ENCODE measurements around the gene DCAF15.

The DCAF15 gene

DNA sequence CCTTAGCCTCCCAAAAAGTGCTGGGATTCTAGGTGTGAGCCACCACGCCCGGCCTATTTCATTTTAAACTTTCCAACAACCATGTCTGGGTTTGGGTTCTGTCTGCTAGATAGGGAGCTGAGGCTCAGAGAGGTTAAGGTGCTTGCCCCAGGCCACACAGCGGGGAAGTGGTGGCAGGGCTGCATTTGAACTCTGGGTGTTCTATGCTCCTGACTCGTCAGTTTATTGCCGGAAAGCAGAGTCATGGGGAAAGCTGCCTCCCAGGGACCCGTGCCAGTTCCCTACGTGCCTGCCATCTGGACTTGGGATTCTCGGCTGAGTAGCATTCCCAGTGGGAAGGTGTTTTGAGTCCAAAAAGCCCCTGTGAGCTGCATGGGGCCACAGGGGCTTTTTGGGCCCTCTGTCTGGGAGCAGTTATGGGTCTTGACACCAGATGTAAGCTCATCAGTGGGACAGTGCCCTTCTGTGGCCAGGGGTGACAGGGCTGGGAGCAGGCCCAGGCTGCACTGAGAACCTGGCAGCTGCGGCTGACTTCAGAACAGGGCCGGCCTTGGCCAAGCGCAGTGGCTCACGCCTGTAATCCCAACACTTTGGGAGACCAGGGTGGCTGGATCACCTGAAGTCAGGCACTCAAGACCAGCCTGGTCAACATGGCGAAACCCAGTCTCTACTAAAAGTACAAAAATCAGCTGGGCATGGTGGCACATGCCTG, 42.9 kb downstream of the DCAF15 start:
- DNase-seq (ENCODE audit: low read depth in 2 of 2), result no peak

DNA sequence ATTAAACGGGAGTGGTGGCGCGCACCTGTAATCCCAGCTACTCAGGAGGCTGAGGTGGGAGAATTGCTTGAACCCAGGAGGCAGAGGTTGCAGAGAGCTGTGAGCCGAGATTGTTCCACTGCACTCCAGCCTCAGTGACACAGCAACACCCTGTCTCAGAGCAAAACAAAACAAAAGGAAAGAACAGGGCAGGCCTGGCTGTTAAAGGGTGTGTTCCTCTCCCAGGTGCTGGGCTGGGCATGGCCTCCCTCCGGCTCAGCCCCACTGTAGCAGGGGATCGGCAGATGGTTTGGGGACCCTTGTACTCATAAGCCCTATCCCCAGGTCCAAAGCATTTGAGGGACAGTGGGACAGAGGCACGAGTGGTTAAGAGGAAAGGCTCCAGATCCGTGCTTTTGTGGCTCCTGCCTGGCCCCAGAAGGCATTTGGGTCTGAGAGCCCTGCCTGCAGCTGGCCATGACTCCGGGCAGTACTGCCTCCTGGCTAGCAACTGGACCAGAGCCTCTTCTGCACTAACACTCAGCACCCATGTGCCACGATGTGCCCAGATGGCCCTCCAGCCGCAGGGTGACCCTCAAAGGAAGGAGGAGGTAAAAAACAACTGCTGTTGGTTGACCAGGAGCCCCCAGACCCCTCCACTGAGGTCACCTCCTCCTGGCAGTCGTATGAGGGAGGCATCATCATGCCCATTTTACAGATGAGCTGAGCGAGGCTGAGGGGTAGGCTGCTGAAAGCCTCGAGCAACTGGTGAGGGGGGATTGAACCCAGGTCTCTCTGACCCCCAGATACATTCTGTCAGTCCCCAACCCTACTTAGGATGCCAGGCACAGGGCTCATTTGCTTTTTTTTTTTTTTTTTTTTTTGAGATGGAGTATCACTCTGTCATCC, 43.8 kb downstream of the DCAF15 start:
- DNase-seq (ENCODE audit: low read depth in 2 of 2), result no peak

DNA sequence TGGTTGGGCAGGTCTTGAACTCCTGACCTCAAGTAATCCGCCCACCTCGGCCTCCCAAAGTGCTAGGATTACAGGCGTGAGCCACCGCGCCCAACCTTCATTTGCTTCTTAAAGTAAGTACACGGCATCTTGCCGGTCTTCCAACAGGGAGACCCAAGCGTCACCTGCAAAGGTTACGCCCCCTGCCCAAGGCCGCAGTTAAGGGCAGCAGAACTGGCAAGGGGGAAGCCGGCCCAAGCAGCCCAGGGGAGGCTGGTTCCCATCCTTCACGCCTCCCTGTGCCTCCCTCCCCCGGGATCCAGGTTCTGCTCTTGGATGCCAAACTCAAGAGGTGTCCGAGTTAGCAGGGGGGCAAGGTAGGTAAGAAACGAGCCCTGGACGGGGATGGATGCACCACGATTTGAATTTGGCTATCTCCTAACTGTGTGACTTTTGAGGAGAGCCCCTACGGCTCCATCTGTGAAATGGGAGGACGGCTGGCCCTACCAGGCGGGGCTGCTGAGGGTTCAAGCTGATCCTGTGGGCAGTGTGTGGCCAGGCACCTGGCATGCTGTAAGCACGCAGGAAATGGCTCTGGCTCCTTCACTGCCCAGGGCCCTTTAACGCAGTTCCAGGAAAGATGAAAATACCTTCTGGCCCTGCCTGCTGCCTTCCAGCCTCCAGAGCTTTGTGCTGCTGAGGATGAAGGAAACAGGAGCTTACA, 44.8 kb downstream of the DCAF15 start:
- DNase-seq (ENCODE audit: low read depth in 2 of 2), result no peak

DNA sequence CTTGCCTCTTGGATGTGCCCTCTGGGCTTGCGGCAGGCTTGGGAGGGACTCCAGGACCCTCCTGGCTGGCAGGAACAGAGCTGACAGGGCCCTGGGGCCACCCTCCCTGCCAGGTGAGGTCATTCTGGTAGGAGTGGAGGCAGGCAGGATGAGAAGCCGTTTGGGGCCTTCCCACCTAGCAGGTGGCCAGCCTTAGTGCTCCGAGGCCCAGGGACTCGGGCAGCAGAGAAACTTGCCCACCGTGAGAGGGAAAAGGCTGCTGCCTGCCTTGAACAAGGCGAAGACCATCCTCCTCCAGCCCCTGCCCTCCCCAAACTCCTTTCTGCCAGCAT, 45.3 kb downstream of the DCAF15 start:
- no peak for DNase-seq (ENCODE audit: low read depth in 2 of 2)

DNA sequence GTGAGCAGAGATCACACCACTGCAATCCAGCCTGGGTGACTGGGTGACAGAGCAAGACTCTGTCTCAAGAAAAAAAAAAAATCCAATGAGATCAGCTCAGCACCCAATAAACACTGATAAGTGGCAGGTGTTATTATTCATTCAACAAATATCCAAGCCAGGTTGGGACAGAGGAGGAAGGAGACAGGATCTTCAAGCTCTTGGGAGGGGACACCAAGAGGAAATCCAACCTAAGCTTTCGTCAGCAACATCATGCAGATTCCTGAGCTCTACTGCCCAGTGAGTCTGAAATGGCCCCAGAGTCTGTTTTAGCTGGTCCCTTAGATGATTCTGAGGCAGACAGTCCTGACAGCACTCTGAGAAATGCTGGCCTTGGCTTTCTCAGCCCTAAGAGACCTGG, 46.1 kb downstream of the DCAF15 start:
- no peak for DNase-seq (ENCODE audit: low read depth in 2 of 2)

DNA sequence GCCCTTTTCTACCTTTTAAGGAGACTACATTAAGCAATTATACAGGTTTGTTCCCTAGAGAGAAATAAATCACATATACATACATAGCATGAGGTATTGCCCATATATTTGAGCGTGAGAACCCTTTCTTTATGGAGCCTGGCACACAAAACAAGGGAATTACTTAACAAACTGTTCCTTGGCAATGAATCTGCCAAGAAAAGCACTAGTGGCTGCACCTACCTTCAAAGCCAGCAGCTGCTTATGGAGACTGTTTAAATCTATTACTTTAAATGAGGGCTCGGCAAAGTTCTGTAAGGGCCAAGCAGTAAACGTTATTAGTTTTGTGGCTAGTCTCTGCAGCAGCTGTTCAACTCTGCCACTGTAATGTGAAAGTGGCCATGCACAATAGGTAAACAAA, 46.8 kb downstream of the DCAF15 start:
- DNase-seq (ENCODE audit: low read depth in 2 of 2), result no peak

DNA sequence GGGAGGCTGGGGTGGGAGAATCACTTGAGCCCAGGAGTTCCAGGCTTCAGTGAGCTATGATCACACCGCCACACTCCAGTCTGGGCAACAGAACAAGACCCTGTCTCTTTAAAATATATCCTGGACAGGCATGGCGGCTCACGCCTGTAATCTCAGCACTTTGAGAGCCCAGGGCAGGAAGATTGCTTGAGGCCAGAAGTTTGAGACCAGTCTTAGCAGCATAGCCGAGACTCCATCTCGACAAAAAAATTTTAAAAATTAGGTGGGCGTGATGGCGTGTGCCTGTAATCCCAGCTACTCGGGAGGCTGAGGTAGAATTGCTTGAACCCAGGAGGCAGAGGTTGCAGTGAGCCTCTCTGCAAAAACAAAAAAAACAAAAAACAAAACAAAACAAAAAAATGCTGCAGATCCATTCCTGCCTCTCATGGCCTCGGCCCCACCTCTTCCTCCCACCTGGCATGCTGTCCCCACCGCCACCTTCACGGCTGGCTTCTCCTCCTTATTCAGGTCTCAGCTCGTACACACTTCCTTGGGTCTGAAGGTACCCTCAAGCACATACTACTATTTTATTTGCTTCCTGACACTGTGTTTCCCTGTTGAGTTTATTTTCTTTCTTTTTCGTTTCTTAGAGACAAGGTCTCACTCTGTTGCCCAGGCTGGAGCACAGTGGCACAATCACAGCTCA, 48.5 kb downstream of the DCAF15 start:
- DNase-seq (ENCODE audit: low read depth in 2 of 2), result no peak

DNA sequence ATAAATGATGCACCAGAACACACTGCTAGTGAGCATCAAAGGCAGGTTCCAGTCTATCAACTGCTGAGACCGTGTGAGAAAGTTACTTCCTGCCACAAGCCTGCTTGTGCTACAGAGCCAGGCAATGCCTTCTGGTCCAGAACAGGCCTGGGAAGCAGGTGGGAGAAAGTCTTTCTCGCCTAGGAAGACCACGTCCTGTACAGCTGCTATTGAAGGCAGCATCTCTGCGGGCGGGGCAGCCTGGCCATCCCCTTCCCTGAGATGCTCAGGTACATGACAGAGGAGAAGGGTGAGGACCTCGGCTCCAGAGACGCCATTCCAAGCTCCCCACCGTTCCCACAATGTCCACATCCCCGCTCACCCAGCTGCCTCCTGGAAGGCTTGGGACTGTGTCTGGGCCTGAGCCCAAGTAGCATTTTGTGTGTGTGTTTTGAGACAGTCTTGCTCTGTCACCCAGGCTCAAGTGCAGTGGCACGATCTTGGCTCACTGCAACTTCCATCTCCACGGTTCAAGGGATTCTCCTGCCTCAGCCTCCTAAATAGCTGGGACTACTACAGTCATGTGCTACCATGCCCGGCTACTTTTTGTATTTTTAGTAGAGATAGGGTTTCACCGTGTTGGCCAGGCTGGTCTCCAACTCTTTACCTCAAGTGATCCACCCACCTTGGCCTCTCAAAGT, 50.4 kb downstream of the DCAF15 start:
- DNase-seq (ENCODE audit: low read depth in 2 of 2), result no peak

DNA sequence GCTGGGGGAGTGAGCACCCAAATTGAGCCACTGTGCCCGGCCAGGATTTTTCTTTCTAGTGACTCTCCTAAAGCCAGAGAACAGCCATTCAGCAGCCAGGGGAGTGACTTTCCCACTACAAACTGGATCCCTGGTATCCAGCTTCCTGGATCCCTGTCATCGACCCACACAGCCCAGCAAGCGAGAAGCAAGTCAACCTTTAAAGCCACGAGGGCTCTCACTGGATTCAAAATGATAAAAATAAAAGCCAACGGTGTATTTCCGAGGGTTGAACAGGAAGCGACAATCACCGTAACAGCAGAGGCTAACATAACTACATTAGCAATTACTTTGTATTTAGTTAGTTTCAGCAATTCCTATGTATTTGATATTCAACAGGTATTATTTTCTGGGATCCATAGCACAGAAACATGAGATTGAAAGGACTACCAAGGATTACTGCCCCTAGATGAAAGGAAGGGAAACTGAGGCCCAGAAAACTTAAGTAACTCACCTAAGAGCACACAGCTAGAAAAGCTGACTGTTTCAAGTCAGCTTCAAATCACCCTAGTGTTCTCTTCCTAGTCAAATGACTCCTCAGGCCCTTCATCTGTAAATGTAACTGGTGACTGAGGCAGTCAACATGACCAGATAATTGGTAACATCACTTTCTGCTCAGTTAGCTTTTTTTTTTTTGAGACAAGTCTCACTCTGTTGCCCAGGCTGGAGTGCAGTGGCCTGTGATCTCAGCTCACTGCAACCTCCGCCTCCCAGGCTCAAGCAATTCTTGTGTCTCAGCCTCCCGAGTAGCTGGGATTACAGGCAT, 51.1 kb downstream of the DCAF15 start:
- DNase-seq (ENCODE audit: low read depth in 2 of 2), result no peak

DNA sequence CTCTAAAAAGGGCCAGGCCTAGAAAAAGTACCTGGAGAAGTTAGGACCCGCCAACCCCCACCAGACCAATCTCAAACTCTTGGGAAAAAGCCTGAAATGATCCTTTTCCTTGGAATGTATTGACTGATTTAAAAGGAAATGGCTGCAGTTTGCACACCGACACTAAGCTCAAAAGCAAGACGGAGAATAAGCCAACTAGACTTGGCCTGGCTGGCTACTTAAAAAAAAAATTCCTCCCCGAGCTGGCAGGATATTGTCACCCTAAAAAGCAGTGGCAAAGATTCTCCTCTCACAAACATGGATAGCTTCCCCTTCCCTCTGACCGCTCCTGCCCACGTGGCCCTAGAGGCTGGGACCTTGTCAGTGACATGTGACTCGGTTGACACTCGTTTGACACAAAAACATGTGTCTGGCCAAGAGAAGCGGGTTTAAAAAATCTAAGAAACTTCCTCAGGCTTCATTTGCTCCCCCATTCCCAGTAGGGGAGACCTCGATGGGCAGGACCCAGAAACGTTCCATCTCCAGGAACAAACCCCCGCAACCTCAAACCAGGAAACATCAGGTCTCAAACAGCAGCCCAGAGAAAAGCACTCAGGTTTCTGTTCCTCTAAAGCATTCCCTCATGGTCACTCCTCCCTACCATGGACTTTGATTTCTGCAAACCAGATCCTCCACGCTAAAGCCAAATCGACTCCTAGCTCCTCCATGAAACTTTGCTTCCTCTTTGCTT, 52.5 kb downstream of the DCAF15 start:
- no peak for DNase-seq (ENCODE audit: low read depth in 2 of 2)

DNA sequence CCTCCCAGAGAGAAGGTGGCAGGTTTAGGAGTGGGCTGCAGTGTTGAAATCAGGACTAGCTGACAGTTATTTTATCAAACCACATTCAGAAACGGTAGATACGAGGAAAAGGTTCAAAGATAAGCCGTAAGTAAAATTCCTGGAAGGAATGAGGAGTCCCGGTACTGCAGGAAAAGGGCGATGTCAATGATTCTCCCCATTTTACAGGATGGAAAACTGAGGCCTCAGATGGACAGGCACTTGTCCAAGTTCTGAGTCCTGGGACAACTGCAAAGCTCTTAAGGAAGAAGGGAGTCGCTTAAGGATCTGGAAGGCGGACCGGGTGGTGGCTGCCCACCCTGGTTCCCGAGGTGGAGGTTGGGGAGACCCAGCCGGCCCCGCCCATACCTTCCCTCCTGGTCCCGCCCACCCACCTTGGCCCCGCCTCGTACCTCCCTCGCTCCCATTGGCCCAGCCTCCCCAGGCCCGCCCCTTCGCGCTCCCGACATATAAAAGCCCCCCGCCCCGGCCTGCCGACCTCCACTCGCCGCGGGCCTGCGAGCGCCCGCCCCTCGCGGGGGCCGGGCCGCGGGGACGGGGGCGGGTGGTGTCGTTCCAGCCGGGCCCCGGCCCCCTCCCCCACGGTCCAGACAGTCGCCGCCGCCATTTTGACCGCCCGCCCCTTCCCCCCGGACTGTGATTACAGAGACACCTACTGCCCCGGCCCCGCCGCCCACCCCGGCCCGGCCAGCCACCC, 53.2 kb downstream of the DCAF15 start:
- DNase-seq (ENCODE audit: low read depth in 2 of 2), result peak; percentile 91 to 94

DNA sequence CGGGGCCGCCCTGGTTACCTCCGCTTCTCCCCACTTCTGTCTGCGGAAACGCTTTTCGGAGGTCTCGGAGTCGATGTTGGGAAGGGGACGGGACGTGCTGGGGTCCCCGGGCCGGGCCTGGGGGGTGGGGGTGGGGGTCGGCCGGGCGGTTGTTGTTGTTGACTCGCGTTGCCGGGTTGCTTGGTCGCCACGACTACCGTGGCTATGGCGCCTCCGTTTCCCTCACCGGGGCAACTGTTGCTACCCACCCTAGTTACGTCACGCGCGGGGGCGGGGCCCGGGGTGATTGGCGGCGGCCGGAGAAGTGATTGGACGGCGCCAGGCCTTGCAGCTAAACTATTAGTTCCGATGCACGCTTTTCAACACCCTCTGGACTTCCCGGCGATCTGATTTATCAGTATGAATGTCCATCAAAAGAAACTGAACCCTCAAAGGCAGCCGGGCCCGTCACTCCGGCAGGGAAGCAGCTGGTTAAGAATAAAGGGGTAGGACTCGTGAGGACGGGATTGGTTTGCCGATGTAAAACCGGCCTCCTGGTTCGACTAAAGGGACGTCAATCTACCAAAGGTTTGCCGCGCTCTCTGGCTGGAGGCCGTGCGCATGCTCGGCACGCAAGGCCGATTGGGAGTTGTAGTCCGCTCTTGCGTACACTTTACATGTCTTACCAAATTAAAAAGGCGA, 53.9 kb downstream of the DCAF15 start, which contains the start of gene RFX1:
RFX1 (minus strand) TSS at position 236 of the 681 bp plus-strand sequence. CDS start 12,477 bp downstream, outside the sequence.
- peak; percentile 100 for DNase-seq (ENCODE audit: low read depth in 2 of 2)

DNA sequence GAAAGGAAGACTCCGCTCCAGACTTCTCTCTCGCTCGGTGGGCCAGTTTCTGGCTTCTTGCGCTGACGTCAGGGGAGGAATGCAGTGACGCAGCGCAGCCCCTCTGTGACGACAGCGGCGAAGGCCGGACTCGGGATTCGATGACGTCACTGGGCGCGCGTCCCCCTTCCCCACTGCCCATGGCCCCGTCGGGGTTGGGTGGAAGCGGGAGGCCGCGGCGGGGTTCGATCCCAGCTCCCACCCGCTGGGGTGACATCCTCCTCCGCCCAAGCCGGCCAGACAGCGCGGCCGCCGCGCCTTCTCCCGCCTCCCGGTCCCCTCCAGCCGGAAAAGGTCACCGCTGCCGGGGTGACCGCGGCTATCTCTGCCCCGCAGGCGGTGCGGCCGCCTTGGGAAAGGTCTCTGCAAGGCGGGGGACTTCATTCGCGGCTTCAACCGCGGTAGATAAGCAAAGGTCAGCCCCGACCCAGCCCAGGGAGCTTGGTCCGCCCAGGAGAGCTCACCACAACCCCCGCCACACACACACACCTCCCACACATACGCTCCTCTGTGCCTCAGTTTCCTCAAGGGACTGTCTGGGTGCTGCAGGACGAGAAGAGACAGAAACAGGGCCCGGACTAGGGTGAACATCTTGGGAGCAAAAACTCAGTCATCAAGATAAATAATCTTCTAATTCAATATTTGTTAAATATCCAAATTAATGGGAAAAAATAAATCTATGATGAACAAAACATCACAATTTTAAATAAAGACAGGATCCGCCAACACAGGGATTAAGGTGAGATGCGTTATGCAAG, 54.7 kb downstream of the DCAF15 start:
- DNase-seq (ENCODE audit: low read depth in 2 of 2), result peak; percentile 74 to 75

All from stimulated activated CD4-positive, alpha-beta T cell treated with anti-CD3 and anti-CD28 coated beads, Interleukin-4, amount 100 ng/mL, for 48 hours (primary cell).